Measurements from ENCODE around the gene PHC2. TPM values are rescaled to one million over a fixed set of nuclear protein-coding genes. Genes with fewer than 3 reads are reported as not detected.

Gene PHC2
- total and polyA plus RNA-seq, 9 of the 15 experiments (the other 6 are each of a cell fraction or from before 2014, with no cell fraction given), result 3.1 to 67.6 (median 34.6) TPM

DNA sequence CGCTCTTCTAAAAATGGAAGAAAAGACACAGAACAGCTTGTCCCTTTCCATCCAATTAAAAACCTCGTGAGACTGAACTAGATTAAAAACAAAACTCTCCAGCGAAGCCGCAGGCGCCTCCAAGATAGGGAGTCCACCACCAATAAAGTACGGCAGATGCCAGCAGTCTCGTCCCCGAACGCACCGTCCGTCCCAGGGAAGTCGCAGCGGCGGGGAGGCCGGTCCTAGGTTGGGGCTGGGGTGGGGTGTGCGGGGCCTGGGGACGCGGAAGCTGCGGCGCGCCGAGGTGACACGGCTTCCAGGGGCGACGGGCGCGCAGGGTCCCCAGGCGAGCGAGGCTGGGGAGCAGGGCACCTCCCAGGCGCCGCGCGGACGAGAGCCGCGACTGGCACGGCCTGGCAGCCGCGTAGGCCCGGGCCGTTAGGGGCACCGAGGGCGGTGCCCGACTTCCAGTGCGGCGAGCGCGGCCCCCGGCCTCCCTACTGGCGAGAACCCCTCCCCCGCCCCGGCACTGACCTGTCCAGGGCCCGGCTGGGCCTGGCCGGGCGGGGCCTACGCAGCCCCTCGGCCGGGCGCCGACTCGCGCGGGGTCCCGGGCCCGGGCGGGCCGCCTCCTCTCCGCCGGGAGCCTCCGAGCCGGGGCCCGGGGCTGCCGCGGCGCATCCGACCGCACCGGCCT is 81.7 kb downstream of the PHC2 start (continued):
- TF ChIP-seq TEAD4 (IDR thresholded peaks at IDR 0.05; ENCODE audit: low read length), result no peak
- no peak for TF ChIP-seq TEAD4 (CRISPR knock-in tag; IDR thresholded peaks at IDR 0.05; ENCODE audit: borderline replicate concordance)
- TF ChIP-seq AFF4 (CRISPR knock-in tag; IDR thresholded peaks at IDR 0.05), result no peak
- TF ChIP-seq, protein P1, sequence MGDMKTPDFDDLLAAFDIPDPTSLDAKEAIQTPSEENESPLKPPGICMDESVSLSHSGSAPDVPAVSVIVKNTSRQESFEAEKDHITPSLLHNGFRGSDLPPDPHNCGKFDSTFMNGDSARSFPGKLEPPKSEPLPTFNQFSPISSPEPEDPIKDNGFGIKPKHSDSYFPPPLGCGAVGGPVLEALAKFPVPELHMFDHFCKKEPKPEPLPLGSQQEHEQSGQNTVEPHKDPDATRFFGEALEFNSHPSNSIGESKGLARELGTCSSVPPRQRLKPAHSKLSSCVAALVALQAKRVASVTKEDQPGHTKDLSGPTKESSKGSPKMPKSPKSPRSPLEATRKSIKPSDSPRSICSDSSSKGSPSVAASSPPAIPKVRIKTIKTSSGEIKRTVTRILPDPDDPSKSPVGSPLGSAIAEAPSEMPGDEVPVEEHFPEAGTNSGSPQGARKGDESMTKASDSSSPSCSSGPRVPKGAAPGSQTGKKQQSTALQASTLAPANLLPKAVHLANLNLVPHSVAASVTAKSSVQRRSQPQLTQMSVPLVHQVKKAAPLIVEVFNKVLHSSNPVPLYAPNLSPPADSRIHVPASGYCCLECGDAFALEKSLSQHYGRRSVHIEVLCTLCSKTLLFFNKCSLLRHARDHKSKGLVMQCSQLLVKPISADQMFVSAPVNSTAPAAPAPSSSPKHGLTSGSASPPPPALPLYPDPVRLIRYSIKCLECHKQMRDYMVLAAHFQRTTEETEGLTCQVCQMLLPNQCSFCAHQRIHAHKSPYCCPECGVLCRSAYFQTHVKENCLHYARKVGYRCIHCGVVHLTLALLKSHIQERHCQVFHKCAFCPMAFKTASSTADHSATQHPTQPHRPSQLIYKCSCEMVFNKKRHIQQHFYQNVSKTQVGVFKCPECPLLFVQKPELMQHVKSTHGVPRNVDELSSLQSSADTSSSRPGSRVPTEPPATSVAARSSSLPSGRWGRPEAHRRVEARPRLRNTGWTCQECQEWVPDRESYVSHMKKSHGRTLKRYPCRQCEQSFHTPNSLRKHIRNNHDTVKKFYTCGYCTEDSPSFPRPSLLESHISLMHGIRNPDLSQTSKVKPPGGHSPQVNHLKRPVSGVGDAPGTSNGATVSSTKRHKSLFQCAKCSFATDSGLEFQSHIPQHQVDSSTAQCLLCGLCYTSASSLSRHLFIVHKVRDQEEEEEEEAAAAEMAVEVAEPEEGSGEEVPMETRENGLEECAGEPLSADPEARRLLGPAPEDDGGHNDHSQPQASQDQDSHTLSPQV (IDR thresholded peaks at IDR 0.05), result no peak; the same call in 1 of the 2 replicates
- TF ChIP-seq, protein P2, sequence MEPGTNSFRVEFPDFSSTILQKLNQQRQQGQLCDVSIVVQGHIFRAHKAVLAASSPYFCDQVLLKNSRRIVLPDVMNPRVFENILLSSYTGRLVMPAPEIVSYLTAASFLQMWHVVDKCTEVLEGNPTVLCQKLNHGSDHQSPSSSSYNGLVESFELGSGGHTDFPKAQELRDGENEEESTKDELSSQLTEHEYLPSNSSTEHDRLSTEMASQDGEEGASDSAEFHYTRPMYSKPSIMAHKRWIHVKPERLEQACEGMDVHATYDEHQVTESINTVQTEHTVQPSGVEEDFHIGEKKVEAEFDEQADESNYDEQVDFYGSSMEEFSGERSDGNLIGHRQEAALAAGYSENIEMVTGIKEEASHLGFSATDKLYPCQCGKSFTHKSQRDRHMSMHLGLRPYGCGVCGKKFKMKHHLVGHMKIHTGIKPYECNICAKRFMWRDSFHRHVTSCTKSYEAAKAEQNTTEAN (CRISPR knock-in tag; IDR thresholded peaks at IDR 0.05), result no peak
- TF ChIP-seq ZNF175 (CRISPR knock-in tag; IDR thresholded peaks at IDR 0.05; ENCODE audit: low read depth), result 0 out of 2 replicates have a peak, but pooled peaks have one; percentile 51
- no peak for TF ChIP-seq ZNF224 (CRISPR knock-in tag; IDR thresholded peaks at IDR 0.05)
- 0 out of 2 replicates have a peak, but pooled peaks have one; percentile 14 for TF ChIP-seq HIVEP1 (CRISPR knock-in tag; IDR thresholded peaks at IDR 0.05)
- no peak for TF ChIP-seq NR2C2 (CRISPR knock-in tag; IDR thresholded peaks at IDR 0.05)
- no peak for TF ChIP-seq NR2C2 (tag; IDR thresholded peaks at IDR 0.05)
- TF ChIP-seq HEY1 (CRISPR knock-in tag; IDR thresholded peaks at IDR 0.05; ENCODE audit: borderline replicate concordance), result no peak
- TF ChIP-seq CHD2 (IDR thresholded peaks at IDR 0.05; ENCODE audit: low read depth, low read length), result no peak
- TF ChIP-seq SRSF1 (IDR thresholded peaks at IDR 0.05; ENCODE audit: low read depth, low read length), result no peak
- TF ChIP-seq FOXM1 (IDR thresholded peaks at IDR 0.05; ENCODE audit: low read depth), result no peak
- no peak for TF ChIP-seq FOXM1 (CRISPR knock-in tag; IDR thresholded peaks at IDR 0.05; ENCODE audit: low read depth)
- no peak for TF ChIP-seq KLF10 (CRISPR knock-in tag; IDR thresholded peaks at IDR 0.05)
- TF ChIP-seq RHOXF2B (CRISPR knock-in tag; conservative IDR thresholded peaks at IDR 0.05), result no peak
- TF ChIP-seq, protein P3, sequence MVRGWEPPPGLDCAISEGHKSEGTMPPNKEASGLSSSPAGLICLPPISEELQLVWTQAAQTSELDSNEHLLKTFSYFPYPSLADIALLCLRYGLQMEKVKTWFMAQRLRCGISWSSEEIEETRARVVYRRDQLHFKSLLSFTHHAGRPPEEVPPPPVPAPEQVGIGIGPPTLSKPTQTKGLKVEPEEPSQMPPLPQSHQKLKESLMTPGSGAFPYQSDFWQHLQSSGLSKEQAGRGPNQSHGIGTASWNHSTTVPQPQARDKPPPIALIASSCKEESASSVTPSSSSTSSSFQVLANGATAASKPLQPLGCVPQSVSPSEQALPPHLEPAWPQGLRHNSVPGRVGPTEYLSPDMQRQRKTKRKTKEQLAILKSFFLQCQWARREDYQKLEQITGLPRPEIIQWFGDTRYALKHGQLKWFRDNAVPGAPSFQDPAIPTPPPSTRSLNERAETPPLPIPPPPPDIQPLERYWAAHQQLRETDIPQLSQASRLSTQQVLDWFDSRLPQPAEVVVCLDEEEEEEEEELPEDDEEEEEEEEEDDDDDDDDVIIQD (CRISPR knock-in tag; IDR thresholded peaks at IDR 0.05), result no peak

Measured in K562 (cell line).